A549 (cell line): ENCODE results near the gene PIAS3. TPM values are rescaled to one million over a fixed set of nuclear protein-coding genes. Genes with fewer than 3 reads are reported as not detected.
A peak's percentile ranks its signal among the peaks of the same experiment; 100 is the strongest.
"Not testable (repeated sequence)": the region's sequence is repeated elsewhere in the genome, so short reads cannot be mapped to it uniquely, and the experiment has no call there.

ENCODE experiments used
- ATAC-seq, 2 experiments: fragments of 200-7000 bp in 1 of 2; fragments of >200 bp in 1 of 2; cut with Nextera tagmentation in 1 of 2; cut with Tn5 transposase in 1 of 2; 3 replicates each; pipeline versions ENCODE4 v1.8.0 to v1.9.1; 2018 to 2020; ENCODE audit warnings: mild to moderate bottlenecking in 1 of 2, moderate library complexity in 1 of 2
- CTCF ChIA-PET: fragments of 300-600 bp; sonication (Branson Sonifier 250); formaldehyde crosslinking; extraction: SDS; loops from one replicate; lab custom pipeline; 2021; ENCODE audit warnings: antibody characterized with exemption, inconsistent platforms; lab: Yijun Ruan, JAX
- POLR2A ChIA-PET: fragments of 350-600 bp; formaldehyde crosslinking; extraction: SDS; loops from one replicate; lab custom pipeline; 2021; ENCODE audit warnings: antibody characterized with exemption, inconsistent platforms; lab: Yijun Ruan, JAX
- DNase-seq, 2 experiments: peaks; one replicate each; pipeline versions ENCODE4 v3.0.0 to v3.0.0-alpha.2; 2011 to 2016; ENCODE audit warnings: low read depth in 1 of 2, low spot score in 1 of 2
- FAIRE-seq: peaks from 2 replicates; lab custom pipeline; 2011; peaks lifted over from hg19 to GRCh38; lab: Jason Lieb, UNC
- H3K27ac ChIP-seq, 2 experiments: fragments of >200 bp; sonication (Bioruptor Twin); formaldehyde crosslinking; 3 replicates each; pipeline ENCODE4 v1.5.1; 2016 to 2017
- H3K4me1 ChIP-seq: fragments of >200 bp; sonication (Bioruptor Twin); formaldehyde crosslinking; 3 replicates; pipeline ENCODE4 v1.6.1; 2016
- H3K4me2 ChIP-seq: fragments of >200 bp; sonication (Bioruptor Twin); formaldehyde crosslinking; 3 replicates; pipeline ENCODE4 v1.6.1; 2016
- H3K4me3 ChIP-seq: fragments of >200 bp; sonication (Bioruptor Twin); formaldehyde crosslinking; 3 replicates; pipeline ENCODE4 v1.5.1; 2016
- H3K9me3 ChIP-seq: fragments of >200 bp; sonication (Bioruptor Twin); formaldehyde crosslinking; 3 replicates; pipeline ENCODE4 v1.6.1; 2016
- ATOH8 ChIP-seq: fragments of 250-450 bp; sonication (Bioruptor Pico); IDR thresholded peaks from 2 replicates; pipeline ENCODE4 v1.5.0; 2020; ENCODE audit warnings: low read depth, mild to moderate bottlenecking, moderate library complexity
- CHD2 ChIP-seq: fragments of 150-350 bp; IDR thresholded peaks from 2 replicates; pipeline ENCODE4 v1.6.1; 2014; ENCODE audit warnings: low read length; ENCODE audit not compliant: partially characterized antibody
- E2F6 ChIP-seq: IDR thresholded peaks from 2 replicates; pipeline ENCODE4 v1.6.1; 2012; ENCODE audit warnings: low read depth, borderline replicate concordance
- EHMT2 ChIP-seq: fragments of 200-600 bp; sonication (generic); IDR thresholded peaks from 2 replicates; pipeline ENCODE4 v1.6.1; 2016; ENCODE audit warnings: antibody characterized with exemption, low read depth, mild to moderate bottlenecking, moderate library complexity
- HOXA7 ChIP-seq: fragments of 250-450 bp; sonication (Bioruptor Pico); IDR thresholded peaks from 2 replicates; pipeline ENCODE4 v1.5.0; 2020; ENCODE audit warnings: mild to moderate bottlenecking, moderate library complexity
- MYC ChIP-seq: IDR thresholded peaks from 2 replicates; pipeline ENCODE4 v1.6.1; 2012; ENCODE audit warnings: mild to moderate bottlenecking, inconsistent platforms, low read length, improper control_type of control experiment, borderline replicate concordance
- PBX3 ChIP-seq: IDR thresholded peaks from 2 replicates; pipeline ENCODE4 v1.6.1; 2012
- REST ChIP-seq: fragments of 200-600 bp; sonication (generic); IDR thresholded peaks from 2 replicates; pipeline ENCODE4 v1.6.1; 2016; ENCODE audit warnings: antibody characterized with exemption, mild to moderate bottlenecking, moderate library complexity
- WGBS: methylation state at CpG from one replicate; pipeline ENCODE4 v1.1.6; 2017; ENCODE audit errors: missing lambda C conversion rate; 5-methylcytosine and 5-hydroxymethylcytosine counted together
- polyA plus RNA-seq, 4 experiments: library from polyadenylated mRNA; depleted of rRNA in 3 of 4; stranded (reverse); fragments of >200 nt; fragmentation: RNase III in 1 of 4; extraction: RNeasy Plus Mini Kit Qiagen cat#74134 plus additional on column Dnase treatment in 1 of 4; gene quantifications; 2 replicates in 3 of 4; 3 replicates in 1 of 4; pipeline ENCODE4 v1.2.3, GENCODE V29; 2011 to 2017

PIAS3 gene
- polyA plus RNA-seq, 2 of the 4 experiments (the other 2 are of a cell fraction) = 15.5 to 22.7 TPM

GRCh38 chr1:145818095-145818494, 40.8 kb downstream of the PIAS3 start:
- DNase-seq, H3K4me1 ChIP-seq, FAIRE-seq, CTCF ChIA-PET, H3K9me3 ChIP-seq, POLR2A ChIA-PET, H3K4me3 ChIP-seq, H3K27ac ChIP-seq: not testable (repeated sequence)
- peak overlapping the region; percentile 53; the same call in 2 of the 3 replicates for H3K4me2 ChIP-seq
- WGBS = 12% methylated on average over 2 of the region's 6 CpGs
- ATAC-seq = peak in 1 of 2 experiments; percentile 54; a peak in 3 of 6 replicates

- 10% methylated on average over 6 of the region's 6 CpGs for WGBS
- FAIRE-seq, POLR2A ChIA-PET, CTCF ChIA-PET, H3K4me1 ChIP-seq, H3K9me3 ChIP-seq, DNase-seq, H3K4me3 ChIP-seq: not testable (repeated sequence)
- ATAC-seq = peak; percentile 62 to 67; a peak in 4 of 6 replicates
- H3K27ac ChIP-seq = peak overlapping the region; percentile 47 to 56; a peak in 4 of 6 replicates
- peak overlapping the region; percentile 72 for H3K4me2 ChIP-seq
Observed at GRCh38 chr1:145812977-145813810, 45.7 kb downstream of the PIAS3 start.

- ChIA-PET CTCF (interaction anchor here (1.5 to 2.2 kb wide), 2 partner anchors 39 to 85 kb away, joined by 5 read pairs; partner anchors contain the start of gene NUDT17), POLR2A (no interaction called here)
- no peak for DNase-seq
- TF ChIP-seq HOXA7 (CRISPR knock-in tag) (no peak), REST (0 out of 2 replicates have a peak, but pooled peaks have one; percentile 15)
- no peak for ATAC-seq
- no peak overlapping the region for H3K27ac ChIP-seq
- peaks cover 23% of the 10 kb centered on the region; the same call in 2 of the 3 replicates for H3K4me1 ChIP-seq
- WGBS = 87% methylated on average over 7 of the region's 7 CpGs
- H3K4me3 ChIP-seq = no peak overlapping the region
- FAIRE-seq = no peak
- no peaks in the 10 kb centered on the region for H3K9me3 ChIP-seq
- H3K4me2 ChIP-seq = no peak overlapping the region
Observed at GRCh38 chr1:145806844-145807243, 52.0 kb downstream of the PIAS3 start.

GRCh38 chr1:145806408-145806807, 52.5 kb downstream of the PIAS3 start:
- no peak for ATAC-seq

More at GRCh38 chr1:145806408-145806807, 52.5 kb downstream of the PIAS3 start:
- H3K4me2 ChIP-seq = no peak overlapping the region
- no peak overlapping the region for H3K27ac ChIP-seq
- 93% methylated on average over 4 of the region's 4 CpGs for WGBS
- H3K4me3 ChIP-seq = no peak overlapping the region
- no peaks in the 10 kb centered on the region for H3K9me3 ChIP-seq
- peaks cover 23% of the 10 kb centered on the region; the same call in 2 of the 3 replicates for H3K4me1 ChIP-seq
- TF ChIP-seq E2F6 = no peak
- no peak for TF ChIP-seq MYC
- TF ChIP-seq PBX3 = no peak
- TF ChIP-seq ATOH8 (CRISPR knock-in tag) = no peak
- TF ChIP-seq EHMT2 = no peak
- no peak for TF ChIP-seq CHD2
- DNase-seq (no peak), FAIRE-seq (no peak)
- ChIA-PET POLR2A (no interaction called here), CTCF (interaction anchor here (1.5 to 2.2 kb wide), 2 partner anchors 39 to 85 kb away, joined by 5 read pairs; partner anchors contain the start of gene NUDT17)
